ENCODE results near the gene C22orf39. TPM values are rescaled to one million over a fixed set of nuclear protein-coding genes. Genes with fewer than 3 reads are reported as not detected.

Gene C22orf39
- total RNA-seq, 6 experiments from 2014 or later: 11.2 to 12.7 (median 12.2) TPM

GRCh38 chr22:19400881-19401280, 46.6 kb downstream of the C22orf39 start:
- no peak overlapping the region for H3K27ac Mint-ChIP-seq

DNA sequence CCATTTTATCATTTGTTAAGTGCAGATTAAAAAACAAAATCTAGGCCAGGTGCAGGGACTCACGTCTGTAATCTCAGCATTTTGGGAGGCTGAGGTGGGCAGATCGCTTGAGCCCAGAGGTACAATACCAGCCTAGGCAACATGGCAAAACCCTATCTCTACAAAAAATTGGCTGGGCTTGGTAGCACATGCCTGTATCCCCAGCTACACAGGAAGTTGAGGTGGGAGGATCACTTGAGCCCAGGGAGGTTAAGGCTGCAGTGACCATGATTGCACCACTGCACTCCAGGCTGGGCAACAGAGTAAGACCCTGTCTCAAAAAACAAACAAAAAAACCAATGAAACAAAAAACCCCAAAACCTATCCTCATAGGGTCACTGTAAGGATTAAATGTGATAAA, 48.9 kb downstream of the C22orf39 start:
- TF ChIP-seq, protein P1, sequence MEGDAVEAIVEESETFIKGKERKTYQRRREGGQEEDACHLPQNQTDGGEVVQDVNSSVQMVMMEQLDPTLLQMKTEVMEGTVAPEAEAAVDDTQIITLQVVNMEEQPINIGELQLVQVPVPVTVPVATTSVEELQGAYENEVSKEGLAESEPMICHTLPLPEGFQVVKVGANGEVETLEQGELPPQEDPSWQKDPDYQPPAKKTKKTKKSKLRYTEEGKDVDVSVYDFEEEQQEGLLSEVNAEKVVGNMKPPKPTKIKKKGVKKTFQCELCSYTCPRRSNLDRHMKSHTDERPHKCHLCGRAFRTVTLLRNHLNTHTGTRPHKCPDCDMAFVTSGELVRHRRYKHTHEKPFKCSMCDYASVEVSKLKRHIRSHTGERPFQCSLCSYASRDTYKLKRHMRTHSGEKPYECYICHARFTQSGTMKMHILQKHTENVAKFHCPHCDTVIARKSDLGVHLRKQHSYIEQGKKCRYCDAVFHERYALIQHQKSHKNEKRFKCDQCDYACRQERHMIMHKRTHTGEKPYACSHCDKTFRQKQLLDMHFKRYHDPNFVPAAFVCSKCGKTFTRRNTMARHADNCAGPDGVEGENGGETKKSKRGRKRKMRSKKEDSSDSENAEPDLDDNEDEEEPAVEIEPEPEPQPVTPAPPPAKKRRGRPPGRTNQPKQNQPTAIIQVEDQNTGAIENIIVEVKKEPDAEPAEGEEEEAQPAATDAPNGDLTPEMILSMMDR (IDR thresholded peaks at IDR 0.05): no peak
- Mint-ChIP-seq H3K27me3 (ENCODE audit: insufficient read depth) (no peaks in the 10 kb centered on the region; the same call in 1 of the 2 replicates), H3K4me1 (ENCODE audit: low read depth) (peaks cover 9% of the 10 kb centered on the region), H3K4me3 (no peak overlapping the region), H3K9me3 (no peaks in the 10 kb centered on the region), H3K36me3 (ENCODE audit: low read depth) (peaks cover 20% of the 10 kb centered on the region), H3K27ac (no peak overlapping the region)
- no peak for DNase-seq

More at GRCh38 chr22:19400881-19401280, 46.6 kb downstream of the C22orf39 start:
- DNase-seq: no peak
- TF ChIP-seq, protein P1 (IDR thresholded peaks at IDR 0.05): no peak
- Mint-ChIP-seq H3K36me3 (ENCODE audit: low read depth) (peaks cover 16% of the 10 kb centered on the region), H3K9me3 (no peaks in the 10 kb centered on the region), H3K27me3 (ENCODE audit: insufficient read depth) (no peaks in the 10 kb centered on the region; the same call in 1 of the 2 replicates), H3K4me3 (no peak overlapping the region), H3K4me1 (ENCODE audit: low read depth) (peaks cover 19% of the 10 kb centered on the region)

DNA sequence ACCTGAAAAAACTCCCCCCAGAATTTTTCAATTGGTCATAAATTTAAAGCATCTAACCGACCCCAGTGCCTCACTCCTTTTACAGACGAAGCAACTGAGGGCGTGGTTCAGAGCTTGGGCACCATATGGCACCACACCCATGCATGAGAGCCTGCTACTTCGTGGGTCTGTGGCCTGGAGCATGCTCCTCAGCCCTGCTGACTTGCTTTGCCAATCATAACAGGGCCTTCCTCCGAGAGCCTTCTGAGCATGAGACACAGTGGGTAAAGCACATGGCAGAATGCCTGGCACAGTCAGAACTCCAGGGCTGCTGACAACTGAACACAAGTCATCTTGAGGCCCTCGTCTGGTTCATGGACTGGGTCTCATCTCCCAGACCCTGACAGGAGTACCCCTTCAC, 49.3 kb downstream of the C22orf39 start:
- peaks cover 4% of the 10 kb centered on the region for H3K4me1 Mint-ChIP-seq (ENCODE audit: low read depth)
- peaks cover 23% of the 10 kb centered on the region for H3K36me3 Mint-ChIP-seq (ENCODE audit: low read depth)
- no peaks in the 10 kb centered on the region for H3K9me3 Mint-ChIP-seq
- H3K27me3 Mint-ChIP-seq (ENCODE audit: insufficient read depth): no peaks in the 10 kb centered on the region; the same call in 1 of the 2 replicates
- TF ChIP-seq, protein P1 (IDR thresholded peaks at IDR 0.05): no peak
- H3K27ac Mint-ChIP-seq: no peak overlapping the region
- DNase-seq: no peak
- no peak overlapping the region for H3K4me3 Mint-ChIP-seq

GRCh38 chr22:19397734-19398104, 49.8 kb downstream of the C22orf39 start:
- no peak for DNase-seq
- peaks cover 23% of the 10 kb centered on the region for H3K36me3 Mint-ChIP-seq (ENCODE audit: low read depth)
- H3K27ac Mint-ChIP-seq: no peak overlapping the region
- no peaks in the 10 kb centered on the region for H3K4me1 Mint-ChIP-seq (ENCODE audit: low read depth)
- H3K4me3 Mint-ChIP-seq: no peak overlapping the region
- no peaks in the 10 kb centered on the region for H3K9me3 Mint-ChIP-seq
- no peaks in the 10 kb centered on the region; the same call in 1 of the 2 replicates for H3K27me3 Mint-ChIP-seq (ENCODE audit: insufficient read depth)
- TF ChIP-seq, protein P1 (IDR thresholded peaks at IDR 0.05): no peak

DNA sequence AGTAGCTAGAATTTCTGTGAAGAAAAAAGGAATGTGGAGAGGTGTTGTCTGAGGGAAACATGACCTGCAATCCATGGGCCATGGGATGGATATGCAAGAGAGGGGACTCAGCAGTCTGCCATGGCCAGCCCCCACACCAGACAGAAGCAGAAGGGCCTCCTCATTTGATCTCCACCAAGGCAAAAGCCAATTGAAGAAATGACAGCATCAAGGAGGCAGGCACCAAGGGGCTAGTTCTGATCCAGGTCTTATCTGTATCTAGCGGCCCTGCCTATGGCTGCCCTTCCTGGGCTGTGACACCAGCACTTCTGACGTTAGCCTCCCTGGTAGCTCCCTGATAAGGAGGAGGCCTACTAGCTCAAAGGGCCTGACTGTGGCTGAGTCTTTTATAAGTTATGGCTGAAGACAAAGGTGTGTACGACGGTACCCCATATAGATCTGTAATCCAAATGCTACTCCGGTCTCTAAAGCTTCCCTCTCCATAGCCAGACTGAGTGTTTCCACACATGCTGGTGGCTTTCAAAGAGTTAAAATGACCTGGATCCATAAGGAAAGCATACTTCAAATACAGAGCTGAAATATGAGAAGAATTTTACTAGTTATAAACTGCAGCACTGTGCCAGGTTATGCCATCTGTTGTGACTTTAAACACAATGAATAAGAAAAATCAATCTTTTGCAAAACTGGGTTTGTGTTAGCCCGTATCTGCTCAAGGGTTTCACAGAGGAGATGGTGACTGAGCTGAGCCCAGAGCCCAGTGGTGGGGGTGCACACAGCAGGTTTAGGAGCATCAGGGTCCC, 50.4 kb downstream of the C22orf39 start:
- H3K36me3 Mint-ChIP-seq (ENCODE audit: low read depth): peaks cover 23% of the 10 kb centered on the region

More for the DNA sequence above, 50.4 kb downstream of the C22orf39 start:
- no peak for DNase-seq
- H3K9me3 Mint-ChIP-seq: no peaks in the 10 kb centered on the region
- TF ChIP-seq, protein P1 (IDR thresholded peaks at IDR 0.05): no peak
- H3K27me3 Mint-ChIP-seq (ENCODE audit: insufficient read depth): no peaks in the 10 kb centered on the region; the same call in 1 of the 2 replicates
- no peaks in the 10 kb centered on the region for H3K4me1 Mint-ChIP-seq (ENCODE audit: low read depth)
- H3K27ac Mint-ChIP-seq: no peak overlapping the region
- H3K4me3 Mint-ChIP-seq: no peak overlapping the region

Measured in HFFc6 (cell line).